Measurements from ENCODE around the gene RPTOR.
A peak's percentile ranks its signal among the peaks of the same experiment; 100 is the strongest.

RPTOR gene

GRCh38 chr17:80944326-80944725 is 399.7 kb downstream of the RPTOR start:
- no peak for DNase-seq (ENCODE audit: low spot score)
- TF ChIP-seq CTCF (IDR thresholded peaks at IDR 0.05; ENCODE audit: extremely low read depth, insufficient read depth, missing control alignments): no peak
- in situ Hi-C loops (cut with MboI; ENCODE audit: low pct_unique_long_range_greater_than_20kb, low sequenced_read_pairs, unreplicated experiment): no loop called here

GRCh38 chr17:80945736-80946135 is 401.1 kb downstream of the RPTOR start:
- in situ Hi-C loops (cut with MboI; ENCODE audit: low pct_unique_long_range_greater_than_20kb, low sequenced_read_pairs, unreplicated experiment): no loop called here
- TF ChIP-seq CTCF (IDR thresholded peaks at IDR 0.05; ENCODE audit: extremely low read depth, insufficient read depth, missing control alignments): no peak
- no peak for DNase-seq (ENCODE audit: low spot score)

DNA sequence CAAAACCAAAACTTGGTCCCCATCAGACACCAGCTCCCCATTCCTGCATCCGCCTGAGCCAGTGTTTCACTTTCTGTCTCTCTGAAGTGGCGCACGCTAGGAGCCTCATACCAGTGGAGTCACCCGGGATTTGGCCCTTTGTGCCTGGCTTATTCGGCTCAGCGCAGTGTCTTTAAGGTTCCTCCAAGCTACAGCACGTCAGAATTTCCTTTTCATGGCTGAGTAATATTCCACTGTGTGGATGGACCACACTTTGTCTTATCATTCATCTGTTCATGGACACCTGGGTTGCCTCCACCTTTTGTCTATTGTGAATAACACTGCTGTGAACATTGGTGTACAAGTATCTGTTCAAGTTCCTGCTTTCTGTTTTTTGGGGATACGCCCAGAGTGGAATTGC is 401.8 kb downstream of the RPTOR start:
- no peak for DNase-seq (ENCODE audit: low spot score)
- TF ChIP-seq CTCF (IDR thresholded peaks at IDR 0.05; ENCODE audit: extremely low read depth, insufficient read depth, missing control alignments): no peak
- in situ Hi-C loops (cut with MboI; ENCODE audit: low pct_unique_long_range_greater_than_20kb, low sequenced_read_pairs, unreplicated experiment): no loop called here

GRCh38 chr17:80947200-80947940 is 402.7 kb downstream of the RPTOR start:
- no peak for TF ChIP-seq CTCF (IDR thresholded peaks at IDR 0.05; ENCODE audit: extremely low read depth, insufficient read depth, missing control alignments)
- in situ Hi-C loops (cut with MboI; ENCODE audit: low pct_unique_long_range_greater_than_20kb, low sequenced_read_pairs, unreplicated experiment): no loop called here
- no peak for DNase-seq (ENCODE audit: low spot score)

- in situ Hi-C loops (cut with MboI; ENCODE audit: low pct_unique_long_range_greater_than_20kb, low sequenced_read_pairs, unreplicated experiment): no loop called here
- DNase-seq (ENCODE audit: low spot score): no peak
- TF ChIP-seq CTCF (IDR thresholded peaks at IDR 0.05; ENCODE audit: extremely low read depth, insufficient read depth, missing control alignments): no peak
These were observed 403.7 kb downstream of the RPTOR start for GRCh38 chr17:80948019-80948975.

DNA sequence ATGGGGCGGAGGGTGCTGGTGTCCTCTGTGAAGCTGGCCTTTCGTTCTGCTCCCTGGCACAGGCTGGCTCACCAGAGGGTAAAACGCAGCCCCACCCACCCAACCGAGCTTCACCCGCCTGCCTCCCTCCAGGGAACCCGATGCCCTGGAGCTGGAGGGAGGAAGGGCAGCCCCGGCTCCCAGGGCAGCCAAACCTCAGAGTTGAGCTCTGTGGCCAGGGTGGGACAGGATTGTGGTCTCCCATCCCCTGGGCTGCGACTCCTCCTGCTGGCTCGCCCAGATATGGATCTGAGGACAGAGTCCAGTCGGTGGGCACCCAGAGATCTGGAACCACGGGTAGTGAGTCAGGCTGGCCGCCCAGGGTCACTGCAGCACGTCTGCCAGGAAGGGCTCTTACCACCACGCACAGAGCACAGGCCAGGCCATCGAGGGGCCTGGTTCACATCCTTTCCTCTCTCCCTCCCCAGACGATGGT is 404.4 kb downstream of the RPTOR start:
- in situ Hi-C loops (cut with MboI; ENCODE audit: low pct_unique_long_range_greater_than_20kb, low sequenced_read_pairs, unreplicated experiment): no loop called here
- peak; percentile 33 for TF ChIP-seq CTCF (IDR thresholded peaks at IDR 0.05; ENCODE audit: extremely low read depth, insufficient read depth, missing control alignments)
- DNase-seq (ENCODE audit: low spot score): no peak

Measured in GM13977 (cell line).